IMR-90 (cell line): ENCODE measurements around the gene CPNE4. TPM values are rescaled to one million over a fixed set of nuclear protein-coding genes. Genes with fewer than 3 reads are reported as not detected.

Experiments used
- ATAC-seq: fragments of 200-7000 bp; cut with Tn5 transposase; 2 replicates; pipeline ENCODE4 v1.9.1; 2020; ENCODE audit warnings: low read depth, mild to moderate bottlenecking, moderate library complexity
- BruUV-seq: library from RNA; stranded (reverse); fragments of 400-500 nt; replicated peaks from 2 replicates; lab custom pipeline; 2021; lab: Mats Ljungman, UMichigan
- CTCF ChIA-PET: fragments of 300-600 bp; formaldehyde crosslinking; extraction: SDS; loops from one replicate; lab custom pipeline; 2021; ENCODE audit warnings: antibody characterized with exemption; lab: Yijun Ruan, JAX
- POLR2A ChIA-PET: fragments of 300-600 bp; sonication (Branson Sonifier 250); formaldehyde crosslinking; loops from one replicate; lab custom pipeline; 2022; ENCODE audit warnings: antibody characterized with exemption; ENCODE audit not compliant: unreplicated experiment; lab: Charles Lee
- DNase-seq: peaks from one replicate; pipeline ENCODE4 v3.0.0; 2013
- H2AFZ ChIP-seq: replicated peaks from 2 replicates; pipeline ENCODE3; 2013; ENCODE audit warnings: low read length, mild to moderate bottlenecking; ENCODE audit not compliant: poor library complexity
- H2AK5ac ChIP-seq: 2 replicates; pipeline ENCODE4 v1.6.1; 2013; ENCODE audit warnings: low read depth, low read length, inconsistent platforms
- H2AK9ac ChIP-seq: replicated peaks from 2 replicates; pipeline ENCODE3; 2013; ENCODE audit warnings: mild to moderate bottlenecking, low read depth, low read length, moderate library complexity; ENCODE audit not compliant: poor library complexity
- H2BK120ac ChIP-seq: 2 replicates; pipeline ENCODE4 v1.6.1; 2013; ENCODE audit warnings: low read depth, low read length, inconsistent platforms
- H2BK15ac ChIP-seq: 3 replicates; pipeline ENCODE4 v1.6.1; 2013; ENCODE audit warnings: low read depth, low read length, inconsistent platforms
- H2BK20ac ChIP-seq: 2 replicates; pipeline ENCODE4 v1.6.1; 2013; ENCODE audit warnings: low read depth, mild to moderate bottlenecking, inconsistent platforms, low read length, moderate library complexity
- H2BK5ac ChIP-seq: 2 replicates; pipeline ENCODE4 v1.6.1; 2013; ENCODE audit warnings: mild to moderate bottlenecking, low read depth, low read length, inconsistent platforms; ENCODE audit not compliant: poor library complexity, severe bottlenecking
- H3K14ac ChIP-seq: replicated peaks from 2 replicates; pipeline ENCODE4 v1.6.1; 2013; ENCODE audit warnings: low read depth, low read length, inconsistent platforms
- H3K18ac ChIP-seq: 2 replicates; pipeline ENCODE4 v1.6.1; 2013; ENCODE audit warnings: low read depth, low read length, control low read depth
- H3K23ac ChIP-seq: 2 replicates; pipeline ENCODE4 v1.6.1; 2013; ENCODE audit warnings: low read depth, low read length, inconsistent platforms
- H3K27ac ChIP-seq: 2 replicates; pipeline ENCODE4 v1.5.1; 2013; ENCODE audit warnings: mild to moderate bottlenecking, control low read depth, low read length; ENCODE audit not compliant: insufficient read depth
- H3K27me3 ChIP-seq: 2 replicates; pipeline ENCODE4 v1.6.1; 2013; ENCODE audit warnings: low read length; ENCODE audit not compliant: control insufficient read depth, insufficient read depth
- H3K36me3 ChIP-seq: 2 replicates; pipeline ENCODE4 v1.6.1; 2013; ENCODE audit warnings: low read length, mixed read lengths; ENCODE audit not compliant: control insufficient read depth, insufficient read depth
- H3K4ac ChIP-seq: 2 replicates; pipeline ENCODE4 v1.6.1; 2013; ENCODE audit warnings: low read depth, low read length, inconsistent platforms
- H3K4me1 ChIP-seq: 2 replicates; pipeline ENCODE4 v1.6.1; 2013; ENCODE audit warnings: low read length, mixed read lengths; ENCODE audit not compliant: control insufficient read depth, insufficient read depth
- H3K4me2 ChIP-seq: 2 replicates; pipeline ENCODE4 v1.6.1; 2013; ENCODE audit warnings: low read depth, mild to moderate bottlenecking, control low read depth, low read length, moderate library complexity
- H3K4me3 ChIP-seq: 2 replicates; pipeline ENCODE4 v1.5.1; 2013; ENCODE audit warnings: low read depth, mild to moderate bottlenecking, control low read depth, low read length, moderate library complexity; ENCODE audit not compliant: insufficient read depth
- H3K56ac ChIP-seq: 2 replicates; pipeline ENCODE4 v1.6.1; 2013; ENCODE audit warnings: low read length, inconsistent platforms; ENCODE audit not compliant: insufficient read depth; ENCODE audit errors: extremely low read depth
- H3K79me1 ChIP-seq, 2 experiments: 2 replicates each; pipeline ENCODE4 v1.6.1; 2013; ENCODE audit warnings: low read length in 2 of 2, inconsistent platforms in 1 of 2, low read depth in 1 of 2
- H3K9ac ChIP-seq: 2 replicates; pipeline ENCODE4 v1.6.1; 2013; ENCODE audit warnings: low read depth, low read length, control low read depth
- H3K9me1 ChIP-seq: 2 replicates; pipeline ENCODE4 v1.6.1; 2013; ENCODE audit warnings: low read length, inconsistent platforms; ENCODE audit not compliant: insufficient read depth
- H3K9me3 ChIP-seq: 2 replicates; pipeline ENCODE4 v1.6.1; 2013; ENCODE audit warnings: low read length; ENCODE audit not compliant: control insufficient read depth, insufficient read depth
- H4K20me1 ChIP-seq: 2 replicates; pipeline ENCODE4 v1.6.1; 2013; ENCODE audit warnings: low read length, inconsistent platforms; ENCODE audit not compliant: insufficient read depth
- H4K5ac ChIP-seq: 2 replicates; pipeline ENCODE4 v1.6.1; 2013; ENCODE audit warnings: mild to moderate bottlenecking, low read depth, low read length, control low read depth
- H4K8ac ChIP-seq, 2 experiments: 2 replicates each; pipeline ENCODE4 v1.6.1; 2013; ENCODE audit warnings: low read depth in 2 of 2, low read length in 2 of 2, control low read depth in 1 of 2, inconsistent platforms in 1 of 2
- H4K91ac ChIP-seq: 2 replicates; pipeline ENCODE4 v1.6.1; 2013; ENCODE audit warnings: low read depth, low read length, inconsistent platforms; ENCODE audit not compliant: insufficient read depth
- NFE2L2 ChIP-seq: fragments of 150-350 bp; IDR thresholded peaks from 2 replicates; pipeline ENCODE4 v1.6.1; 2016; ENCODE audit warnings: low read depth, mild to moderate bottlenecking, low read length
- dilution Hi-C: fragments of 300-500 bp; cut with HindIII; formaldehyde crosslinking; loops from one replicate; pipeline ENCODE4 v1.14.3; 2018; ENCODE audit warnings: low sequenced_read_pairs; ENCODE audit not compliant: unreplicated experiment
- in situ Hi-C: fragments of 300-500 bp; cut with MboI; formaldehyde crosslinking; loops from 3 replicates; pipeline ENCODE4 v1.14.3; 2019; ENCODE audit warnings: low sequenced_read_pairs, inconsistent platforms, mixed read lengths
- intact Hi-C: fragments of 100-400 bp; cut with micrococcal nuclease; formaldehyde crosslinking; loops from 2 replicates; pipeline ENCODE4 v1.10.0; 2022
- polyA plus RNA-seq, 3 experiments: library from polyadenylated mRNA; depleted of rRNA; stranded (reverse); fragments of >200 nt; gene quantifications; 2 replicates each; pipeline ENCODE4 v1.2.3, GENCODE V29; 2012; ENCODE audit warnings: low replicate concordance in 1 of 3
- total RNA-seq: library from RNA; depleted of rRNA; stranded (reverse); fragments of >200 nt; gene quantifications from 2 replicates; pipeline ENCODE4 v1.2.3, GENCODE V29; 2012

CPNE4 gene
- total and polyA plus RNA-seq, 2 of the 4 experiments (the other 2 are of a cell fraction), result not detected

DNA sequence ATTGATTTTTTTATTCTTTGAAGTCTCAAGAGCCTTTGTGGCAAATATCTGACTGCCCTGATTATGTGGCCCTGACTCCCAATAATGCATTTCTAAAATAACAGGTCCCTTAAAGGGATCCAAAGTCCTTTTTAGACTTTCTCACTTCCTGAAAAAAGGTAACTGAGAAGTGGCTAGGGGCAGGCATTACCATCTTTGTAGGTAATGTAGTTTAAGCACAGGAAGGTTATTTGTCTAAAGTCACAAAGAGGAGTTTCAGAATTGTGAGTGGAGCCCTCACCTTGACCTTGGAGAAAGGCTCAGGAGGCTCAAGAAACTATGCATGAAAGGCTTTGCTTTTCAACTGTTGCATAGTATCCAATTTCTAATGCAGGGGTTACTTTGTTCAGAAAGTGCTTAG lies 389.2 kb downstream of the CPNE4 start:
- H3K9me1 ChIP-seq, result no peaks in the 10 kb centered on the region
- no peak overlapping the region for H3K4me2 ChIP-seq
- no peak overlapping the region for H3K27ac ChIP-seq
- H3K79me1 ChIP-seq, result no peaks in the 10 kb centered on the region
- H3K4me3 ChIP-seq, result no peak overlapping the region
- no peak for ATAC-seq
- H3K4me1 ChIP-seq, result no peaks in the 10 kb centered on the region
- no peak for TF ChIP-seq NFE2L2
- no peak overlapping the region for H3K14ac ChIP-seq
- no TSS peak for BruUV-seq
- no peak overlapping the region for H4K8ac ChIP-seq
- in situ Hi-C loops (no loop called here), dilution Hi-C loops (no loop called here), intact Hi-C loops (no loop called here)
- no peak for DNase-seq
- no peak overlapping the region for H2AK5ac ChIP-seq
- H4K20me1 ChIP-seq, result no peaks in the 10 kb centered on the region
- ChIA-PET CTCF (no interaction called here), POLR2A (no interaction called here)
- no peak overlapping the region for H4K5ac ChIP-seq
- H3K18ac ChIP-seq, result no peak overlapping the region
- H3K23ac ChIP-seq, result no peak overlapping the region
- H2AFZ ChIP-seq, result no peak overlapping the region
- H4K91ac ChIP-seq, result no peak overlapping the region
- H3K9me3 ChIP-seq, result no peaks in the 10 kb centered on the region
- no peak overlapping the region for H2BK20ac ChIP-seq
- no peaks in the 10 kb centered on the region for H3K27me3 ChIP-seq
- no peak overlapping the region for H2AK9ac ChIP-seq
- no peak overlapping the region for H3K4ac ChIP-seq
- H2BK120ac ChIP-seq, result no peak overlapping the region
- H3K36me3 ChIP-seq, result no peaks in the 10 kb centered on the region
- no peak overlapping the region for H3K56ac ChIP-seq
- no peak overlapping the region for H3K9ac ChIP-seq
- no peak overlapping the region for H2BK15ac ChIP-seq
- no peak overlapping the region for H2BK5ac ChIP-seq
